ENCODE results near the gene PARD6G. TPM values are rescaled to one million over a fixed set of nuclear protein-coding genes. Genes with fewer than 3 reads are reported as not detected.
A peak's percentile ranks its signal among the peaks of the same experiment; 100 is the strongest.

PARD6G gene
- total RNA-seq, 6 experiments from 2014 or later, result 0.34 to 0.66 (median 0.50) TPM

DNA sequence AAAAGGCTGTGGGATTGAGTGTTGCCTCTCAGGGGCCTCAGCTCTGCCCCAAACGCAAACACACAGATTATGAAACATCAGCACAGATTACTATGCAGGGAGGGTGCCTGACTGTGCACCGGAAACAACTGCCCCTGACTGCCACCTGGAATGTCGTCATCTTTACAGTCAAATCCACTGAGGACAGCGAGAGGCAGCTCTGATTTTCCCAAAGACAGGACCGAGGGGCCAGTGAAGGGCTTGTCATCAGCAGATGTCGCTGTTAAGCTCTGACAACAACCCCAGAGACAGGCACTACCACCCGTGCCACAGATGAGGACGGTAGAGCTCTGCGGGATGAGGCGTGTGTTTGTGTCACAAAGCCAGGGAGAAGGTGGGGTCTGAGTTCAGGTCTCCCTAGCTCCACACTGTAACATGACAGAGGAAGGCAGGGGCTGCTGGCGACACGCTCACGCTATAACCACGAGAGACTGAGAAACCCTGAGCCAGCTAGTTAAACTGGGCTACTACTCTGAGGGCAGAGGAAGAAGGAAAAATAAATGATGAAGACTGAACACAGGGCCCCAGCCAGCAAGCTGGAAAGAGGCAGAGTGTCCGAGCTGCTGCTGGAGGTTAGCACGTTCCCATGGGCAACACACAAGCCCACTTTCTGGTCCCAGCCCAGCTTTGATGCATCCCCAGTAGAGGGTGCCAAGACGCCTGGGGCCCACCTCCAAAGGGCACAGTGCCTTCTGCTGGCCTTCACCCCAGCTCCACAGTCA is 47.0 kb downstream of the PARD6G start:
- H3K4me3 Mint-ChIP-seq, result no peak overlapping the region
- H3K27me3 Mint-ChIP-seq (ENCODE audit: insufficient read depth), result peaks cover 18% of the 10 kb centered on the region
- DNase-seq, result no peak
- peaks cover 13% of the 10 kb centered on the region for H3K4me1 Mint-ChIP-seq (ENCODE audit: low read depth)
- no peak overlapping the region for H3K27ac Mint-ChIP-seq
- no peaks in the 10 kb centered on the region for H3K36me3 Mint-ChIP-seq (ENCODE audit: low read depth)
- TF ChIP-seq, protein P1, sequence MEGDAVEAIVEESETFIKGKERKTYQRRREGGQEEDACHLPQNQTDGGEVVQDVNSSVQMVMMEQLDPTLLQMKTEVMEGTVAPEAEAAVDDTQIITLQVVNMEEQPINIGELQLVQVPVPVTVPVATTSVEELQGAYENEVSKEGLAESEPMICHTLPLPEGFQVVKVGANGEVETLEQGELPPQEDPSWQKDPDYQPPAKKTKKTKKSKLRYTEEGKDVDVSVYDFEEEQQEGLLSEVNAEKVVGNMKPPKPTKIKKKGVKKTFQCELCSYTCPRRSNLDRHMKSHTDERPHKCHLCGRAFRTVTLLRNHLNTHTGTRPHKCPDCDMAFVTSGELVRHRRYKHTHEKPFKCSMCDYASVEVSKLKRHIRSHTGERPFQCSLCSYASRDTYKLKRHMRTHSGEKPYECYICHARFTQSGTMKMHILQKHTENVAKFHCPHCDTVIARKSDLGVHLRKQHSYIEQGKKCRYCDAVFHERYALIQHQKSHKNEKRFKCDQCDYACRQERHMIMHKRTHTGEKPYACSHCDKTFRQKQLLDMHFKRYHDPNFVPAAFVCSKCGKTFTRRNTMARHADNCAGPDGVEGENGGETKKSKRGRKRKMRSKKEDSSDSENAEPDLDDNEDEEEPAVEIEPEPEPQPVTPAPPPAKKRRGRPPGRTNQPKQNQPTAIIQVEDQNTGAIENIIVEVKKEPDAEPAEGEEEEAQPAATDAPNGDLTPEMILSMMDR (IDR thresholded peaks at IDR 0.05), result no peak
- no peaks in the 10 kb centered on the region for H3K9me3 Mint-ChIP-seq

DNA sequence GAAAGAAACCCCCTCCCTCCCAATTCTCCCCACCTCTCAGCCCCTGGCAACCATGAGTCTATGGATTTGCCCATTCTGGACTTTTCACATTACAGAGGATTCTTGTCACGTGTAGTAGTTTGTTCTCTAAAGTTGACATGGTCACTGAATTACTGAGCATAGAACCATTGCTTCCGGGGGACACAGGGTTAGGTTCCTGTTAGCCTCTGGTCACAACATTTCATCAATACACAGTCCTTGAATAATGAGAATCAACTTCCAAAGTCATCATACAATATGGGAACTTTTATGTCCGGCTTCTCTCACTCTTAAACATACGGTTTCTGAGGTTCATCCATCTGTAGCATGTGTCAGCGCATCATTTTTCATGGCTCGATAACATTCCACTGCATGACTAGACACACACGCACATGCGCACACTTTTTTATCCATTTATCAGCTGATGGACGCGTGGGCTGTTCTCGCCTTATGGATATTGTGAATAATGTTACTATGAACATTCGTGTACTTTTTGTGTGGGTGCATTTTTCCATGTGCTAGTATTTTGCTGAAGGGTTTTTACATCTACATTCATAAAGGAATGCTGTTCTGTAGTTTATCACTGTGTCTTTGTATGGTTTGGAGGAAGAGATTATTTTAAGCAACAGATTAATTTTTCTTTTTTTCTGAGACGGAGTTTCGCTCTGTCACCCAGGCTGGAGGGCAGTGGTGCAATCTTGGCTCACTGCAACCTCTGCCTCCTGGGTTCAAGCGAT is 48.1 kb downstream of the PARD6G start:
- peaks cover 13% of the 10 kb centered on the region for H3K4me1 Mint-ChIP-seq (ENCODE audit: low read depth)
- H3K27ac Mint-ChIP-seq, result no peak overlapping the region
- H3K36me3 Mint-ChIP-seq (ENCODE audit: low read depth), result no peaks in the 10 kb centered on the region
- no peaks in the 10 kb centered on the region for H3K9me3 Mint-ChIP-seq
- H3K27me3 Mint-ChIP-seq (ENCODE audit: insufficient read depth), result peaks cover 25% of the 10 kb centered on the region
- TF ChIP-seq, protein P1 (IDR thresholded peaks at IDR 0.05), result no peak
- H3K4me3 Mint-ChIP-seq, result no peak overlapping the region
- DNase-seq, result no peak

DNA sequence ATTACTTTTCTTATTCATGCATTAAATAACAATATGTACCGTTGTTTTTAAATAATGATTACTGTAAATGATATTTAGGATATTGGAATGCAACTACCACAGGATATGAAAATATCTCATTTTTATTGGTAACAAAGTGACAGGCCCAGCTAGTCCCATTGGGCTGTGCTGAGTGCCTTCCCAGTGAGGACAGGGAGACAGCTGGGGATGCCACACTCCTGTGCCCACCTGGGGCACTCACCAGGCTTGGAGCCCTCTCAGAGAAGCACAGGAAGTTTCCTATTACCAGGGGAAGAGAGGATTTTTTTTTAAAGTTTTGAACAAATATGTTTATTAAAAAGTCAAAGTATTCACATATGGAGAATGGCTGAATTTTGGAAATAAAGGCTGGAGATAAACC is 48.9 kb downstream of the PARD6G start:
- H3K9me3 Mint-ChIP-seq, result no peaks in the 10 kb centered on the region
- peaks cover 13% of the 10 kb centered on the region for H3K4me1 Mint-ChIP-seq (ENCODE audit: low read depth)
- H3K36me3 Mint-ChIP-seq (ENCODE audit: low read depth), result no peaks in the 10 kb centered on the region
- no peak overlapping the region for H3K27ac Mint-ChIP-seq
- TF ChIP-seq, protein P1 (IDR thresholded peaks at IDR 0.05), result no peak
- peaks cover 32% of the 10 kb centered on the region for H3K27me3 Mint-ChIP-seq (ENCODE audit: insufficient read depth)
- no peak overlapping the region for H3K4me3 Mint-ChIP-seq
- no peak for DNase-seq

DNA sequence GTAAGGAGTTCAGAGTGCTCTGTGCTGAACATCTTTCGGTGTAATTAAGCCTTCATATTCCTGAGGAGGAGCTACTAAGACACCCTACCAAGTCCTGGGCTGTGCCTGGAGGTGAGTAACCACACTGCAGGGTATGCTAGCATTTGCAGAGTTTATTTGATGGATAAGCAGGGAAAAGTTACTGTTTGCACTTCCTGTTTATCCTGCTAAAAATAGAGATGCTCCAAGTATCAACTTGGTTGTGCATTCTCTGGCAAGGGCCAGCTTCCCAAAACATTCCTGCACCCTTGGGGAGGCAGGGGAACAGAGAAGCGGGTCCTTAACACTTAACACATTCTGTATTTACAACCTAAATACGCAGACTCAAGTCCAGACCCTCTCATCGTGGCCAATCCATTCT is 49.8 kb downstream of the PARD6G start:
- TF ChIP-seq, protein P1 (IDR thresholded peaks at IDR 0.05), result no peak
- Mint-ChIP-seq H3K4me1 (ENCODE audit: low read depth) (peaks cover 13% of the 10 kb centered on the region), H3K27ac (no peak overlapping the region), H3K27me3 (ENCODE audit: insufficient read depth) (peaks cover 34% of the 10 kb centered on the region), H3K4me3 (no peak overlapping the region), H3K9me3 (no peaks in the 10 kb centered on the region), H3K36me3 (ENCODE audit: low read depth) (no peaks in the 10 kb centered on the region)
- DNase-seq, result no peak

- Mint-ChIP-seq H3K27ac (no peak overlapping the region), H3K36me3 (ENCODE audit: low read depth) (no peaks in the 10 kb centered on the region), H3K4me3 (no peak overlapping the region; the same call in 1 of the 2 replicates), H3K27me3 (ENCODE audit: insufficient read depth) (peaks cover 38% of the 10 kb centered on the region), H3K9me3 (no peaks in the 10 kb centered on the region), H3K4me1 (ENCODE audit: low read depth) (peaks cover 13% of the 10 kb centered on the region)
- DNase-seq, result peak; percentile 9
- TF ChIP-seq, protein P1 (IDR thresholded peaks at IDR 0.05), result no peak
Observed at GRCh38 chr18:80196528-80197320, 50.6 kb downstream of the PARD6G start.
